Stimulated activated CD8-positive, alpha-beta memory T cell treated with anti-CD3 and anti-CD28 coated beads, Interleukin-12 subunit alpha, Interleukin-12 subunit beta, amount 100 ng/mL, for 24 hours (primary cell): Measurements from ENCODE around the gene PFDN4.

Source experiments
- DNase-seq: peaks from one replicate; pipeline ENCODE4 v3.0.0-alpha.2; 2020; ENCODE audit errors: extremely low read depth

The PFDN4 gene

GRCh38 chr20:54267483-54268003, 59.7 kb downstream of the PFDN4 start:
- no peak for DNase-seq

- DNase-seq: no peak
Observed at GRCh38 chr20:54268941-54269340, 61.1 kb downstream of the PFDN4 start.
